GM18502 (cell line): ENCODE data around the gene ST8SIA1.

ENCODE experiments used
- ATAC-seq: cut with Tn5 transposase; IDR thresholded peaks from one replicate; pipeline ENCODE4 v1.9.1; 2021; ENCODE audit warnings: mild to moderate bottlenecking; ENCODE audit not compliant: unreplicated experiment, poor library complexity

Gene ST8SIA1

DNA sequence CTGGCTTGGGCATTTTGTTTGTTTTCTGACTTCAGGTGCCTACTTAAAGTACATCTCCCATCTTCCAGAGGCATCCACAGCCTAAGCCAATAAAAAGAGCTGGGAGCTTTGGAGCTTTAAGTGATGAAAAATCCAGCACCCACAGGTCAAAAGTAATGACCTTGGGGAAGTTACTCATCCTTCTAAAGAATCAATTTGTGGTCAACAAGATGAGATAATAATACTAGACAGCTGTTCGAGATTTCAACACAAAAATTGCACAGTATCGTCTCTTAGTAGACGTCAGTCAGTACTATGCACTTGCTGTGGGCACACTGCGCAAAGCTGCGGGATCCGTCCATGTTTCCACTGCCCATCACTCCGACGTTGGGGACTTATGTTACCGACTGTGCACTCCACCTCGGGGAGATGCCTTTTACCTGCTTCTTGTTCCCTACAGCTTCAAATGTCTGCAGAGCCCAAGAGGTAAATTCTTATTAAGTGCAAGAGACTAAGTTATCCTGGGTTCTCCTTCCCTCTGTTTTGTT, 1.3 kb downstream of the ST8SIA1 start:
- no peak for ATAC-seq

DNA sequence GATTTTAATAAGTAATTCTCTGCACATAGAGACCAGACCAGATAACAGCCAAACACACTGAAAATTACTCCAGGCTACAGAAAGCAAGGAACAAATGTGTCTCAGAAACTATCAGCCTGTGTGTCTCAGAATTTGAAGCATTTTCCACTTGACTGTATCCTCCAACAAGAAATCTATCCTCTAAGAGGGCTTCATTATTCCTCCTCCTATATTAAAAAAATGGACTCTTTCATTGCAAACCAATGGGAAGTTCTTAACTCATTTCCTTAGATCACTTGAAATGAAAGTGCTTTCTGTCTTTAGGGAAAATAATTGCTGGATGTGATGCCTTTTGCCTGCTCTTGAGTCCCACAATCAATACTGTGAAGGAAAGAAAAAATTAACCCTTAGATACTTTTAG, 2.3 kb downstream of the ST8SIA1 start:
- ATAC-seq = no peak

DNA sequence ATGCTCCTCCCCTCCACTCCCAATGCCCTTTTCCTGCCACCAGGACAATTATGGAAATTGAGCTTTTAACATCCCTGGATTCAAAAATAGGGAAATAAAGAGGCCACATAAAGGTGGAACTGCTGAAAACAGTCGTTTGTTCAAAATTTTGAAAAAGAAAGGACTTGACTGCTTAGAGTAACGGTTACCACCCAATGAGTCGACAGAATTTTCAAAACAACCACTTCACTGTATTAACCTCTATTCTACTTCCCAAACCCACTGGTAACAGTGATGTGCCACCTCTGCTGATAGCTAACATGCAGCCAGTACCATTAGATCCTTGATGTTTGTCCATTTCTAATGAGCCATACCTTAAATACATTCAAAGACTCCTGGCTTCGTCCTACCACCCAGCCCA, 4.9 kb downstream of the ST8SIA1 start:
- no peak for ATAC-seq

DNA sequence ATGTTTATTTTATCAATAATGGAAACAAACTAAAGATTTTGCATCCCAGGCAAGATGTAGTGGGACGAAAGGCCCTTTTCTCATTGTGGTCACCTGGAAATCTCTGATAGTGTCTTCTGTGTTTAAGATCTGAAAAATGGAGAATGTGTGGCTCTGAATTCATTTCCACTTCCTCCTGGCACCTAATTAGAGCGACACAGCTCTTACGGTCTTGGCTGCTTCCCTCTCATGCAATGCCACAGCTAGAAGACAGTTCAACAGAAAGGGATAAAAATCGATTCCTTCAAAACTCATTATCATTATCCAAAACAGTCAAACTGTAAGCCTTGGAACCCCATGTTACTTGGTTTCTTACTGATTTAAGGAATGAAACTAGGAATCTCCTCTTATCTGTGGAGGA, 9.3 kb downstream of the ST8SIA1 start:
- no peak for ATAC-seq

DNA sequence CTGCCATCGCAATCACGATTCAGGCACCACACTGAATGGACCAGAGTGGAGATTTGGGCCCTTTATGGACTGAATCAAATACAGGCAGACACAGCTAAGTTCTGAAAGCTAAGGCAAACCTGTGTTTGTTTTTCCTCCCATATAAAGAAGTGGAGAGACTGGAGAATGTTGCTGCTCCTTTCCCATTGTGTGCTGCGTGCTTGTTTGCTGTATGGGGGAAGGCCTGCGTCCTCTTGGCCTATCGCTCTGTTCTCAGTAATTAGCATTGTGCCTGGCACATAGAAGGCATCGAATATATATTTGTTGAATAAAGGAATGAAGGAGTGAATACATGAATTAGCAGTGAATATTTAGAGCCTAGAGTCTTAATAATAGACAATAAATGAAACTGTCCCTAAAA, 12.4 kb downstream of the ST8SIA1 start:
- no peak for ATAC-seq

DNA sequence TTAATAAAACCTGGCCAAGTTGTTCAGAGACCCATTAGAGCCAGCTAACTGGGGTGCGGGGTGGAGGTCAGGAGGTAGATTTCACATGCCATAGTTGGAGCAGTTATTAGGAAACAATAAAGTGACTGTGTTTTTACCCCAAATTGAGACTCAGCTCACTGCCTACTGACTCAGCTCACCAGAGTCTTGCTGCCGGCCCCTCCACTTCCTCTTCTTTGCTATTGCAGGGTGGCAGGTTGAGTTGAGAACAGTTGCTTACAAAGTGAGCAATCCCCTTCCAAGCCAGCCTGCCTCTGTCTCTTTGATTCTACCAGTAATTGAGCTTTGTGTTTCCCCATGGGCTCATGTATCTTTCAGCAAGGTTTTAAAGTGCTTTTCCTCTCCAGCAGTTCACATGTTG, 12.9 kb downstream of the ST8SIA1 start:
- peak; percentile 64 for ATAC-seq

DNA sequence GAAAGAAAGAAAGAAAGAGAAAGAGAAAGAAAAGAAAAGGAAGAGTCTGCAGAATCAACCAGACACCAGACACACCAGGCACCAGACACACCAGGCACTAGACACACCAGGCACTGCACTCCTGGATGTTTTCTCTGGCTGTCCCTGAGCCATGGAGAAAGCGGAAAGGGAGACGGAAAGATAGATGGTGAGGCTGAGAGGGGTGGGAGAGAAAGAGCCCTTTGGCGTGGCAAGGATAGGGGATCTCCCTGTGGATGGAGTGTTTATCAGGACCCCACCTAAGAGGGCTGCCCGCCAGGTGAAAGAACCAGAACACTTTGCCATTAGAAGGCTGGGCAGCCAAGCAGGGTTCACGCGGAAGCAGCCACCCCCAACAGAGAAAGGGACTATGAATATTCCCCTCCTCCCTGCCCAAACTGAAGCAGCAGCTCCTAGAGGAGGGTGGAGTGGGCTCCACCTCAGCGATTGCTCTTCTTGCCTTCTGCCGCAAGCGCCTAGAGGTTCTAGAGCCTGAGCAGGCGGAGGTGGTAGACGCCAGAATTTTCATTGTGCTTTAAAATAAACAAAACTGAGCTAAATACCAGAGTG, 13.4 kb downstream of the ST8SIA1 start:
- no peak for ATAC-seq

DNA sequence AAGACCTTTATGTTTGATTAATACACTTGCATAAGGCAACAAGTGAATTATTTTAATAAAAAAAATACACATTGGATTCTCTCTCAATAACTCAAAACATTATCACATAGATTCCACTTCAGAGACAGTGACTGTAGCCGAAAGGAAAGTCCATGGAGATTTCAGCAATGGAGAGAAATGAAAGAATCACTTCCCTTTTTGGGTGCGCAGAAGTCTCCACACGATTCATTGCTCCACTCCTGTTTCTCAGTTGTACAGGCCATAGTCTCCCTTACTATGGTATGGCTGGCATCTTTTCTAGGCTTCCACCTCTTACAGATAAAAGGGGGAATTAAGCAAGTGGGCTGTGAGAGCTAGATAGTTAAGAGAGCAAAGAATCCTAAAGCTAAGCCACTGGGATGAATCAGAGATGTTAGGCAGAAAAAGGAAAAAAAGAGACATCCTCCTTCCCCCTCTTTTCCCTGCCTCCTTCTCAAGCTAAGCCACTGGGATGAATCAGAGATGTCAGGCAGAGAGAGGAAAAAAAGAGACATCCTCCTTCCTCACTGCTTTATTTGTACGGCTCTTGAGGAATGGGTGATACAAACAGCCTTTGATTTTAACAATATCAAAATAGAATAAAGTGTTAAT, 16.3 kb downstream of the ST8SIA1 start:
- peak; percentile 72 for ATAC-seq

DNA sequence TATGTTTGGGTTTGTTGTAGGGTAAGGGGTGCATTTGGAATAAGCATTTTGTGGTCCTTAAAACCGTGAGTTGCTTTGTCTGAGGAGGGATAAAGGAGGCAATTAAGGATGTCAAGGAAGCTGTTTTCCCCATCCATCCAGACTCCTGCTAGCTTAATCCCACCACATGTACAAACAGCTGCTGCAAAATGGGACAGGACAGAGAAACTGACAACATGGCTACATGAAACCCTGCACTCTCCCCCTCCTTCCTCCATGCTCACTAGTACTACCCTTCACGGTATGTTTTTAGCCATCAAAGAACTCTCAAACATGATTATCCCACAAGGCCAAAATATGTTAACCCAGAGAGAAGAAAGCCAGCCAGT, 20.6 kb downstream of the ST8SIA1 start:
- no peak for ATAC-seq

DNA sequence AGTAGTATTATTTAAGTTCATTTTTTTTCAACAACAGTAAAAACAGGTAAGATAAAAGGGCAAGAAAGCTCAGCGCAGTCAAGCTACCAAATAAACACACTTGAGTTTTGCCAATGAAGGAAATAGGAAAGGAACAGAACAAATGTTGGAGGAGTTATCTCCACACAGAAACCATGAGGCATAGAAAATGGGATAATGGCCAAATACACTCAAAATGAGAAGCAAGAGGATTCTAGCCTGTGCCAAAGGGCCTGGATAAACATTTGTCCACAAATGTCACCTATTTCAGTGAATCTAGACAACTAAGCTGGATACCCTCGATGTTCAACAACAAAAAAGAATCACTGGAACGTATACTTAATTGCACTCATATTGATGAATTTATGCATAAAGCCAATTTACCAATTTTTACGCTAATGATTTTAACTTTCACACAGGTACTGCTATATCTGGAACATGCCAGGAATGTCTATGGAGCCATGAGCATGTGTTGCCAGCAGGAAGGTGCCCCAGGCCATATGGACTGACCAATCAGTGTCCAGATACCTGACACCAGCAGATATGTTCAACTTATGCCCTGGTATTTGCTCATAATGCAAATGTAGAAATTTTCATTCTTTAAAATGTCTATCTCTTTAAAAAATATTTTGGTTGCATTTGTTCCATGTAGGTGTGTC, 21.1 kb downstream of the ST8SIA1 start:
- ATAC-seq = no peak

DNA sequence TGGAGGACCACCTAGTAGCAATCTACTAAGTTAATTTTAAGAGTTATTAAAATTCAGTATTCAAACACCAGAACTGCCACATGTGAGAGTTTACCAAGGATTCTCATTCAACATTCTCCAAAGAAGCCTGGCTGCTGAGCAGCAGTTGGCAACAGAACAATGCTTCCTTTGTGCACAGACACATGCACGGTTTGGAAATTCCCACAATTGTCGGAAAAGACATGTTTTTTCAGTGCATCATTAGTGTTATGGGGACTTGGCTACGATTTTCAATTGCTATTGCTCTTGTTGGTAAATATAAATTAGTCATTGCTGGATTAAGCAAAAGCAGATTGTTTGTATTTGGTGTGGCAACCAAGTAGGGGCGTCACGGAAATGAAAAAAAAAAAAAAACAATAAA, 22.2 kb downstream of the ST8SIA1 start:
- no peak for ATAC-seq

DNA sequence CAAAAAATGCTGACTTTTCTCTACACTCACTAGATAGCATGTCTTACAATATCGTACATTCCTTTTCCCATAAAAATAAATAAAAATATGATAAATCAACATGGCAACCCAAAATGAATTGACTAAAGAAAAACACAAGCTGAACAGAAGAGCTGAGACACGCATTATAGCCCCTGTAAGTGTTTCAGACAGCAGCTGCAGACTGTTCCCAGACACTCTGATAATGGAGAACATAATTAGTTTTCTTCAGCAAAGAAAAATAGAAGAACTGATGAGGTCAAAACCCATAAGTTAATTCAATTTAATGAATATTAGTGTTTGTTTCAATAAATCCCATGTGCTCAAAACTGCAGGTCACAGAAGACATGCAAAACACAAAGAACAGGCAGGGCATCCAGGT, 23.8 kb downstream of the ST8SIA1 start:
- ATAC-seq = no peak

DNA sequence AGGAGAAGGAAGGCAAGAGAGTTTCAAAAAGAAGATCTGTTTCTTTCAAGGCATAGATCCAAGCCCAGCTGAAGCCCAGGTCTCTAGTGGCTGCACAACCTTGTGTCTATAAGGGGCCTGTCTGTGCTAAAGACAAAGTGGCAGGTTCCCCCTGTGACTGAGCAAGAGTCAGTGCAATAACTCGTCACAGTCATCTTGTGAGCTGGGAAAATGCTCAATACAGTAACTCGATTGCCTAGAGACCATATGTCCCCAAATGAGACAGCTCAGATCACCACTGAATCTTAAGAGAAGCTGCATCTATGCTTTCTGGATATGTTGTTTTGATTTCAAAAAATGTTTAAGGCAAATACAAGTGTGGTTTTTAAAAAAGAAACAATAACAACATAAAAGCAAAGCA, 24.2 kb downstream of the ST8SIA1 start:
- ATAC-seq = no peak

DNA sequence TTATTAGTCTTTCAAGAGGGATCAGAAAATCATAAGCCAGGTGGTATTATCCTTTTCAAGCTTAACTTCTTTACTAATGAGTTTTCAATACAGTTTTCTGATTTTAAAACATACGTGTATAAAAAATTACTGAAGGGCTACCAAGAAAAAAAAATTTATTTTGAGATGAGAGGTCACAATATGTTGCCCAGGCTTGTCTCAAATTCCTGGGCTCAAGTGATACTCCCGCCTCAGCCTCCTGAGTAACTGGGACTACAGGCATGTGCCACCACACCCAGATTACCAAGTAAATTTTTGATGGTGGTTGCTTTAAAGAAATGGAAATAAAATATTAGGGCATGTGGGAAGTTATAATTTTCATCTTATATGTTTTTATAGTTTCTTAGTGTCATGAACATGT, 26.7 kb downstream of the ST8SIA1 start:
- ATAC-seq = no peak

DNA sequence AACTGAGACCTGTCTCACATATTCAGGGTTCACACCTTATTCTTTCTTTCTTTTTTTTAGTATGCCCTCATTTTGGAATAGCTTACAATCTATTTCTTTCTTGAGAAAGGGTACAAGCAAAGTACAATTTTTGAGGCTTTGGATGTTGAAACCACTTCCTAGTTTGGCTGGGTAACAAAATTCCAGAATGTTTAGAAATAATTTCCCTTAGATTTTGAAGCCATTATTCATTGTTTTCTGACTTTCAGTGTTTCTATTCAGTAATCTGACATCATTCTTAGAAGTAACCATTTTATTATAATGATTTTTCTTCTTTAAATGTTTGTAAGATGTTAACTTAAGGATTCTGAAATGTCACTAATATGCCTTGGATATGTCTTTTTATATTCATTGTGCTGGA, 28.2 kb downstream of the ST8SIA1 start:
- ATAC-seq = no peak

DNA sequence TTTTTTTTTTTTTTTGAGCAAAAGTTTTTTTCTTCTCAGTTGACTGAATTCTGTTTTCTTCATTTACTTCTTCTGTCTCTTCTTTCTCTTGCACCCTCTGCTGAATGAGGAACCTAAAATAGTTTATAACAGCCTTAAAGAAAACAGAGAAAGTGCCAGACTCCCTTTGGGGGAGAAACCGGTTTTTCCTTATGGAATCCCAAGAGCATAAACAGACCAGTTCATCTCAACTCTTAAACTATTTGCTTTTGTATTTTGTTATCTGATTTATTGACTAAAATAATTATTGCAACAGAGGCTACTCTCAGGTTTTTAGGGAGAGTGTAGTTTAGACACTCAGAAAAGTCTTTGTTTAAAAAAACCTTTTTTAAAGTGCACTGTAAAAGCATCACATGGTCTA, 30.2 kb downstream of the ST8SIA1 start:
- no peak for ATAC-seq

DNA sequence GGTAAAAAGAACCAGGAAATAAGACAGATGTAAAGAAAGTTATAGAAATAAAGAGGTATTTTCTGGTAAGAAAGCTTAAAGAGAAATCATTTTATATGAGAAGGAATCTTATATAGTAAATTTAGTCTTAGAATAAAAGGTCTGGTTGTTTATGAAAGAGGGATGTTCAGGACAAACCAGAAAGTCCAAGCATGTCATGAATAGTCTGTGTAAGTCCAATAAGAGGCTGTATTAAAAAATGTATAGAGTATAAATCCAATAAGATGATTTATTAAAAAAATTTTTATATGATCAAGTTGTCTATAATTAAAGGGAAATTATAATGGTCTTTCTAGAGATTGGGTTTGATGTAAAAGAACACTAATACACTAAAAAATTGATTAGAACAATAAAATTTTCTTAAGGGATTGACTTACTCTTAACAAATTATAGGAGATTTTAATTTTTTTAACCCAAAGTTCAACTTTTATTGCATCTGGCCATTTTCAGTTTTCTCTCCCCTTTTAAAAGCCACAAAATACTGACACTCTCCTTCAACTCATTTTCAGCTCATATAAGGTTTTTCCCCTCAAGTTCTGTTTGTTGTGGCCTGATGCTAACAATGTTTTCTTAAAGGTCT, 35.1 kb downstream of the ST8SIA1 start:
- no peak for ATAC-seq

DNA sequence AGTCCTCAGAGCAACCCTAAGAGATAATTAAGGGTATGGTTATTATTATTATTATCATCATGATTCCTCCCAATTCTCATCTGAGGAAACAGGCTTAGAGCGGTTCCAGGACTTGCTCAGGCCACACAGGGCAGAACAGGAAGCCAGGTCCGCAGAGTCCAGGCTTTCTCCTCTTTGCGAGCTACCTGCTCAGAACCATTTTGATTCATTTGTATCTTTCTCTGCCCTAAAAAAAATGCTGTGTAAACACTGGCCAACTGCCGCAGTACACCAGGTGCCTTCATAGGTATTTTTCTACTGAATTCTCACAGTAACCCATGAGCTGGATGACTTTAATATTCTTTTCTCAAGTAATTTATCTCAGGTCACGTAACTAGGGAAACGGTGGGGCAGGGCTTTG, 45.3 kb downstream of the ST8SIA1 start:
- ATAC-seq = no peak

DNA sequence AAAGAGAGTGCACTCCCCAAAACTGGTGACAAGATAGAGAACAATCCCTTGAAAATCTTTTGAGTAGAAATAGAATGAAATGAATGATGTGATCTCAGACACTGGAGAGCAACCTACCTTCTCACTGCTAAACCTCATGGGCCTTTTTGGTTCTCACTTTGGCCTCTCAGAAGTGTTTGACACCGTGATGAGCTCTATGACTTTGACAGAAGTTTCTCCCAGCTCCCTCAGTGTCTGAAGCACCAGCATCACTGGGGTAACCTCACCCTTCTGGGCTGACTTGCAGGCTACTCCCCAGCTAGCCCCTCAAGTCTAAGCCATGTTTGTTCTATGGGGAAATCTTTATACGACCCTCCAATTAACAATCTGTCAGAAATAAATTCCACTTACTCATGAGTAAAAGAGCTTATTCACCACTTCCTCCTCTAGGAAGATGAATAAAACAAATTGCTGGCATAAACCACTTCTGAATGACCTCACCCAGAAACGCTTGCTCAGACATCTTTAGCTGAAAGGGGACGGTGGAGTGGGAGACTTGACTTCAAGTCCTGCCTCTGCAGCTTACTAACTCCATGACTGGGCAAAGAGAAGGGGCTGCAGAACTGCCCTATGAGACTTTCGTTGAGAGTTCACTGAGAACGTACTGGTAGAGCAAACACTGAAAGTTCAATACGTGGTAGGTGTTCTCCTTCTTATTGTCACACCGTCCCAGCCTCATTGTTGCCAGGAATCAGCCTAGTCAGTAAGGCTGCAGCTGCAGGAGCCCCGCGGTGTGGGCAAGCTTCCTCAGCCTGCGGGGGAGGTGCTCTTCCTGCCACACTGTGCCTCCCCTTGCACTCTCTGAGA, 46.5 kb downstream of the ST8SIA1 start:
- no peak for ATAC-seq

DNA sequence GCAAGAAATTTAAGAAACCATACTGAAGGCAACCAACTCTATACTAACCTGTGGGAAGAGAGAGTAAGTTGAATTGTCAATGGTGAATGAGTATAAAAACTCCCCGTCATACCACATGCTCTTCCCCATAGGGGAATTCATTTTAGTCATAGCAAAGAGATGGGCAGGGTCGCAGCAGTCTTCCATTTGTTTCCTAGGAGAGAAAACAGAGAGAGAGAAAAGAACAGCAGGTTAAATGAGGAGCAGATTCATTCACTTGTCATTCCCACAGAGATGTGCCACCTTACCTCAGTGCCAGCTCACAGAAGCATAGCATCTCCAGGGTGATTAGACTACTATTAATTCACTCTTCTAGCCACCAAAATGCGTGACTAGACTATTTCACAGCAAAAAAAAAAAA, 47.4 kb downstream of the ST8SIA1 start:
- ATAC-seq = no peak

DNA sequence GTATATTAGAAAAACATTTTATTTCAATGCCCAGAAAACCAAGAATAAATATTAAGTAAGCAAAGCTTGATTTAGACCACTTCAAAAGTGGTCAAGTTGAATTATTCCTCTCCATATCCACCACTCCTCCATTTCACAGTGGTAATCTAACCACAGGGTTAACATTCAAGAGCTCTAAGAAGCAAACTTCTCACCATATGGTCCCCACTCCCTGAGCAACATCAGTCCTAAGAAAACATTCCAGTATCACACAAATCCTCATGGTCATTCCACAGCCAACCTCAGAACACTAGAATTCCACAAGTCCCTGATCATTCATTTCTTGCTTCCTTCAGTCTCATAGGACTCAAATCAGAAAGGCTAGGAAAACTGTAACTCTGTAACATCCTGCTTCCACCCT, 47.9 kb downstream of the ST8SIA1 start:
- ATAC-seq = no peak
